IMR-90 (cell line): ENCODE measurements around the gene VSX2.

ENCODE experiments used
- BHLHE40 ChIP-seq: fragments of 150-350 bp; IDR thresholded peaks from 2 replicates; pipeline ENCODE4 v1.6.1; 2016; ENCODE audit warnings: mild to moderate bottlenecking, low read depth, low read length
- CEBPB ChIP-seq: IDR thresholded peaks from 2 replicates; pipeline ENCODE4 v1.6.1; 2012; ENCODE audit warnings: low read depth, low read length, improper control_type of control experiment
- MAFK ChIP-seq: IDR thresholded peaks from 2 replicates; pipeline ENCODE4 v1.6.1; 2012; ENCODE audit warnings: low read depth, low read length, improper control_type of control experiment
- POLR2A ChIP-seq: IDR thresholded peaks from 2 replicates; pipeline ENCODE4 v1.6.1; 2012; ENCODE audit warnings: mild to moderate bottlenecking, low read depth, low read length
- RAD21 ChIP-seq: IDR thresholded peaks from 2 replicates; pipeline ENCODE4 v1.6.1; 2012; ENCODE audit warnings: low read length, improper control_type of control experiment
- TF ChIP-seq, protein P1 (sequence below): conservative IDR thresholded peaks from 2 replicates; pipeline ENCODE4 v1.5.1; 2012; ENCODE audit warnings: mild to moderate bottlenecking, low read depth, low read length, improper control_type of control experiment

- TF ChIP-seq, protein P1, sequence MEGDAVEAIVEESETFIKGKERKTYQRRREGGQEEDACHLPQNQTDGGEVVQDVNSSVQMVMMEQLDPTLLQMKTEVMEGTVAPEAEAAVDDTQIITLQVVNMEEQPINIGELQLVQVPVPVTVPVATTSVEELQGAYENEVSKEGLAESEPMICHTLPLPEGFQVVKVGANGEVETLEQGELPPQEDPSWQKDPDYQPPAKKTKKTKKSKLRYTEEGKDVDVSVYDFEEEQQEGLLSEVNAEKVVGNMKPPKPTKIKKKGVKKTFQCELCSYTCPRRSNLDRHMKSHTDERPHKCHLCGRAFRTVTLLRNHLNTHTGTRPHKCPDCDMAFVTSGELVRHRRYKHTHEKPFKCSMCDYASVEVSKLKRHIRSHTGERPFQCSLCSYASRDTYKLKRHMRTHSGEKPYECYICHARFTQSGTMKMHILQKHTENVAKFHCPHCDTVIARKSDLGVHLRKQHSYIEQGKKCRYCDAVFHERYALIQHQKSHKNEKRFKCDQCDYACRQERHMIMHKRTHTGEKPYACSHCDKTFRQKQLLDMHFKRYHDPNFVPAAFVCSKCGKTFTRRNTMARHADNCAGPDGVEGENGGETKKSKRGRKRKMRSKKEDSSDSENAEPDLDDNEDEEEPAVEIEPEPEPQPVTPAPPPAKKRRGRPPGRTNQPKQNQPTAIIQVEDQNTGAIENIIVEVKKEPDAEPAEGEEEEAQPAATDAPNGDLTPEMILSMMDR, result no peak
- TF ChIP-seq POLR2A, result no peak
- TF ChIP-seq BHLHE40, result no peak
- no peak for TF ChIP-seq RAD21
- no peak for TF ChIP-seq CEBPB
- no peak for TF ChIP-seq MAFK
These were observed 37.1 kb upstream of the VSX2 start for GRCh38 chr14:74202113-74202512.
